Ishikawa (cell line): ENCODE data around the gene PLA2R1.

Experiments
- CEBPB ChIP-seq: IDR thresholded peaks from 2 replicates; pipeline ENCODE4 v1.6.1; 2012
- CREB1 ChIP-seq: IDR thresholded peaks from 2 replicates; pipeline ENCODE4 v1.6.1; 2012; ENCODE audit warnings: low read depth
- EGR1 ChIP-seq: IDR thresholded peaks from 2 replicates; pipeline ENCODE4 v1.6.1; 2012
- EP300 ChIP-seq: IDR thresholded peaks from 2 replicates; pipeline ENCODE4 v1.6.1; 2012; ENCODE audit warnings: borderline replicate concordance
- FOXM1 ChIP-seq: IDR thresholded peaks from 2 replicates; pipeline ENCODE4 v1.6.1; 2012; ENCODE audit warnings: low read depth, borderline replicate concordance
- NFIC ChIP-seq: IDR thresholded peaks from 2 replicates; pipeline ENCODE4 v1.6.1; 2012
- RAD21 ChIP-seq: IDR thresholded peaks from 2 replicates; pipeline ENCODE4 v1.6.1; 2012; ENCODE audit warnings: low read depth
- TAF1 ChIP-seq: IDR thresholded peaks from 2 replicates; pipeline ENCODE4 v1.6.1; 2012; ENCODE audit warnings: low read depth, mild to moderate bottlenecking
- TCF12 ChIP-seq: IDR thresholded peaks from 2 replicates; pipeline ENCODE4 v1.6.1; 2012; ENCODE audit warnings: low read depth
- TEAD4 ChIP-seq: IDR thresholded peaks from 2 replicates; pipeline ENCODE4 v1.6.1; 2012
- YY1 ChIP-seq: IDR thresholded peaks from 2 replicates; pipeline ENCODE4 v1.6.1; 2012; ENCODE audit warnings: low read depth
- ZBTB7A ChIP-seq: IDR thresholded peaks from 2 replicates; pipeline ENCODE4 v1.6.1; 2012; ENCODE audit warnings: low read depth
- TF ChIP-seq, protein P1 (sequence below): IDR thresholded peaks from 2 replicates; pipeline ENCODE4 v1.6.1; 2012
- TF ChIP-seq, protein P2 (sequence below): IDR thresholded peaks from 2 replicates; pipeline ENCODE4 v1.6.1; 2012; ENCODE audit warnings: low read depth, mild to moderate bottlenecking
- TF ChIP-seq, protein P3 (sequence below): IDR thresholded peaks from 2 replicates; pipeline ENCODE4 v1.6.1; 2012

Gene PLA2R1

DNA sequence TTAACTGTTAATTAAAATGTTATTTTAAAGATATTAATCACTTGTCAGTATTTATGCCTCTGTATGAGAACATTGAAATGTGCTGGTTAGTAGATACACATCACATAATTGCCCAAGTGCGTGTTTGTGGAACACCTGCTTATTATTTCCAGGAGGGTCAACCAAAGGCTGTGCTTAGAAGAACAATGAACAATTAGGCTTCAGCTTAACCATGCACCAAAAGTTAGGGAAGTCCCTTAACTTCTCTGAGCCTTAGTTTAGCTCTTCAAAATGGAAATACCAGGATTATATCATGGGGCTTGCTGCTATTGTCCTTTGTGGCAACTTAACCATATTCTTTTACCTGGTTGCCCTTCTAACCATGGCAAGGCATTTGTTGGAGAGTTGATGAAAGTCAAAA, 43.0 kb upstream of the PLA2R1 start:
- TF ChIP-seq, protein P1, sequence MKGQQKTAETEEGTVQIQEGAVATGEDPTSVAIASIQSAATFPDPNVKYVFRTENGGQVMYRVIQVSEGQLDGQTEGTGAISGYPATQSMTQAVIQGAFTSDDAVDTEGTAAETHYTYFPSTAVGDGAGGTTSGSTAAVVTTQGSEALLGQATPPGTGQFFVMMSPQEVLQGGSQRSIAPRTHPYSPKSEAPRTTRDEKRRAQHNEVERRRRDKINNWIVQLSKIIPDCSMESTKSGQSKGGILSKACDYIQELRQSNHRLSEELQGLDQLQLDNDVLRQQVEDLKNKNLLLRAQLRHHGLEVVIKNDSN = no peak
- TF ChIP-seq NFIC = no peak
- TF ChIP-seq EP300 = no peak
- TF ChIP-seq TEAD4 = no peak
- TF ChIP-seq, protein P2, sequence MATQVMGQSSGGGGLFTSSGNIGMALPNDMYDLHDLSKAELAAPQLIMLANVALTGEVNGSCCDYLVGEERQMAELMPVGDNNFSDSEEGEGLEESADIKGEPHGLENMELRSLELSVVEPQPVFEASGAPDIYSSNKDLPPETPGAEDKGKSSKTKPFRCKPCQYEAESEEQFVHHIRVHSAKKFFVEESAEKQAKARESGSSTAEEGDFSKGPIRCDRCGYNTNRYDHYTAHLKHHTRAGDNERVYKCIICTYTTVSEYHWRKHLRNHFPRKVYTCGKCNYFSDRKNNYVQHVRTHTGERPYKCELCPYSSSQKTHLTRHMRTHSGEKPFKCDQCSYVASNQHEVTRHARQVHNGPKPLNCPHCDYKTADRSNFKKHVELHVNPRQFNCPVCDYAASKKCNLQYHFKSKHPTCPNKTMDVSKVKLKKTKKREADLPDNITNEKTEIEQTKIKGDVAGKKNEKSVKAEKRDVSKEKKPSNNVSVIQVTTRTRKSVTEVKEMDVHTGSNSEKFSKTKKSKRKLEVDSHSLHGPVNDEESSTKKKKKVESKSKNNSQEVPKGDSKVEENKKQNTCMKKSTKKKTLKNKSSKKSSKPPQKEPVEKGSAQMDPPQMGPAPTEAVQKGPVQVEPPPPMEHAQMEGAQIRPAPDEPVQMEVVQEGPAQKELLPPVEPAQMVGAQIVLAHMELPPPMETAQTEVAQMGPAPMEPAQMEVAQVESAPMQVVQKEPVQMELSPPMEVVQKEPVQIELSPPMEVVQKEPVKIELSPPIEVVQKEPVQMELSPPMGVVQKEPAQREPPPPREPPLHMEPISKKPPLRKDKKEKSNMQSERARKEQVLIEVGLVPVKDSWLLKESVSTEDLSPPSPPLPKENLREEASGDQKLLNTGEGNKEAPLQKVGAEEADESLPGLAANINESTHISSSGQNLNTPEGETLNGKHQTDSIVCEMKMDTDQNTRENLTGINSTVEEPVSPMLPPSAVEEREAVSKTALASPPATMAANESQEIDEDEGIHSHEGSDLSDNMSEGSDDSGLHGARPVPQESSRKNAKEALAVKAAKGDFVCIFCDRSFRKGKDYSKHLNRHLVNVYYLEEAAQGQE = no peak
- TF ChIP-seq, protein P3, sequence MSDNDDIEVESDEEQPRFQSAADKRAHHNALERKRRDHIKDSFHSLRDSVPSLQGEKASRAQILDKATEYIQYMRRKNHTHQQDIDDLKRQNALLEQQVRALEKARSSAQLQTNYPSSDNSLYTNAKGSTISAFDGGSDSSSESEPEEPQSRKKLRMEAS = no peak
- TF ChIP-seq FOXM1 = no peak
- no peak for TF ChIP-seq EGR1

DNA sequence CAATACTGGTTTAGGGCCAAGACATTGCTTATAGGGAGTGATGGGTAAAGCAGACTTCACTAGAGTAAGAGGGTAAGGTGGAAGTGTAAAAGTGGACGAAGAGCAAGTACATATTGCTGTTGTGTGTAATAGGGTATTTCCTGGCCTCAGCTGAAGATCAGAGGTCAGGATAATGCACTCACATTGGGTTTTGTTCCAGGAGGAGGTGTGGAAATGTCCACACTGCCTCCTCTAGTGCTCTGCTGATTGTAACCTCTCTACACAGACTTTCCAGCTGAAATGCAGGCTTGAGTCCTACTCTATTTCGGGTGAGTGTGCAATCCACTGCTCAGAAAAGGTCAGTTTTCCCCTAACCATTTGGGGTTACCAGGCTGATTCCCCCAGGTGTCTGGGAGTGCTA, 41.7 kb upstream of the PLA2R1 start:
- TF ChIP-seq TEAD4 (no peak), CREB1 (no peak), FOXM1 (no peak), ZBTB7A (no peak), YY1 (no peak), EGR1 (no peak), RAD21 (no peak), NFIC (no peak), CEBPB (no peak), EP300 (no peak)
- TF ChIP-seq, protein P3 = no peak
- TF ChIP-seq, protein P2 = no peak
- TF ChIP-seq, protein P1 = no peak

DNA sequence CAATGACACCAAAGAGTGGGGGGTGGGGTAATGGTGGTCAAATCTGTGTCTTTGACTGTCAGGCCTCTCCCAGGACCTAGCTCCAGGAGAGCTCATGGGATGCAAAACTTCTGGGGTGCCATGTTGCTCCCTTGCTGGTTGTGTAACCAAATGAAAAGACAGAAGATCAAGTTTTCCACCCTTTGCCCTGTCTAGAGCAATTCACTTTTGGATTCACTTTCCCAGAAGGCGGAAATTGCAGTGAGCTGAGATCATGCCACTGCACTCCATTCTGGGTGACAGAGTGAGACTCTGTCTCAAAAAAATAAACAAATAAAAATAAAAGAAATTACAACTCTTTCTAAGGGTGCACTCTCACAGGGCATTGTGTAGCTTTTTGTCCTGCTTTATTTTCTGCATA, 34.9 kb upstream of the PLA2R1 start:
- TF ChIP-seq YY1 (no peak), CEBPB (no peak), FOXM1 (no peak), TAF1 (no peak), EGR1 (no peak)

DNA sequence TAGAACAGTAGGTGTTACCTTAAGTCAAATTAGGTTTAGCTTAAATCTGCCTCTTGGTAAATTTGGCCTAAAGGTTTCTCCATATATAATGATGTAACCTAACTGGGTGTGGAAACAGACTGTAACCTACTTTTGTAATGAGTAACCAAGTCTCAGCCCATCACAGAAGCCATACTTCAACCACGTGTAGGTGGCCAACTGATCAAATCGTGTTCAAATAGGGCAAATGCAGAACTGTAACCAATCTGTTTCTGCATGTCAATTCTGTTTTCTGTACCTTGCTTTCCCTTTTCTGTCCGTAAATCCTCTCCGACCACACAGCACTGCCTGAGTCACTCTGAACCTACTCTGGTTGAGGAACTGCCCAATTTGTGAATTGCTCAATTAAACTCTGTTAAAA, 34.0 kb upstream of the PLA2R1 start:
- TF ChIP-seq TEAD4 (no peak), EP300 (no peak), YY1 (no peak), NFIC (no peak), ZBTB7A (no peak), TCF12 (no peak), TAF1 (no peak), FOXM1 (no peak), CREB1 (no peak), CEBPB (no peak), EGR1 (no peak), RAD21 (no peak)
- TF ChIP-seq, protein P1 = no peak
- TF ChIP-seq, protein P2 = no peak
- TF ChIP-seq, protein P3 = no peak

DNA sequence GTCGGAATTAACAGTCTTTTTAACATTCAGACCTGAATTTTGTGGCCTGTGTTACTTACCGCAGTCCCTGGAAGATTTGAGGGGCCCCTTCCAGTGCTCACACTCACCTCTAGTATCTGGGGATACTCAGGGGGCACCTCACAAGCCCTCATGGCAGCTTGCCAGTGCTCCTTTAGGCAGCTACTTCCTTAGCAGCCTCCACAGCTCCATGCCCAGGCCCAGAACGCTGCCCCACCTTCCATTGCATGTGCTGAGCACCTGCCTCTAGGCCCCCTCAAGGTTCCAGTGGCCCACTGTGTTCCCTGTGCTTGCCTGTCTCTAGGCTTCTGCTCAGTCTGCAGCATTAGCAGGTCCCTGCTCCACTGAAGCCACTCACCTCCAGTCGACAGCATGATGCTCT, 30.0 kb upstream of the PLA2R1 start:
- TF ChIP-seq CEBPB = no peak
- no peak for TF ChIP-seq NFIC
- TF ChIP-seq EP300 = no peak
- TF ChIP-seq TEAD4 = no peak
- no peak for TF ChIP-seq TAF1
- TF ChIP-seq FOXM1 = no peak
- TF ChIP-seq TCF12 = no peak
- TF ChIP-seq, protein P3 = no peak
